Prostate gland (tissue), 2 donors: ENCODE data around the gene ADAD2.

Experiments
- POLR2A ChIP-seq: fragments of 450-650 bp; IDR thresholded peaks from one replicate; pipeline ENCODE4 v1.6.1; 2016; ENCODE audit warnings: antibody characterized with exemption, mild to moderate bottlenecking
- POLR2AphosphoS5 ChIP-seq: sonication (generic); formaldehyde crosslinking; IDR thresholded peaks from one replicate; pipeline ENCODE4 v1.6.1; 2017; ENCODE audit warnings: antibody characterized with exemption
- TF ChIP-seq, protein P1 (sequence below), 4 experiments: fragments of 200-600 bp in 2 of 4; fragments of 450-650 bp in 2 of 4; sonication (generic) in 2 of 4; IDR thresholded peaks; 1 replicate in 3 of 4; 2 replicates in 1 of 4; pipeline ENCODE4 v1.5.1; 2016 to 2019; ENCODE audit warnings: antibody characterized with exemption in 4 of 4, mild to moderate bottlenecking in 2 of 4, moderate library complexity in 2 of 4

DNA sequence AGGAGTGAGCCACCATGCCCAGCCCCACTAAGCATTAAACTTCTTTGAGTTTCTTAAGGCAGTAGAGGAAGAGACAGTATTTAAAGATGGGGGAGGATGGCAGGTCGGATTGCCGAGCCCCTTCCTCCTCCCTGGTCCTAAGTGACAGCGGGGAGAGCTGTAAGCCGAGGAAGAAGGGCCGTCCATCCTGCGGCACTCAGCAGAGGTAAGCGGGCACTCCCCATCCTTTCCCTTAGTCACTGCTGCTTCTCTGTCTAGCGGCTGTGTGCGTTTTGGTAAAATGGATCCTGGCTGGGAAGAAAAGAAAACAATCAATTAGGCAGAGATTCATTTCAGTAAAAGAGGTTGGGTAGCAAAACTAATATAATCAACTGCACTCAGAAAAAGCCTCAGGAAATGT is 31.9 kb upstream of the ADAD2 start:
- TF ChIP-seq, protein P1, sequence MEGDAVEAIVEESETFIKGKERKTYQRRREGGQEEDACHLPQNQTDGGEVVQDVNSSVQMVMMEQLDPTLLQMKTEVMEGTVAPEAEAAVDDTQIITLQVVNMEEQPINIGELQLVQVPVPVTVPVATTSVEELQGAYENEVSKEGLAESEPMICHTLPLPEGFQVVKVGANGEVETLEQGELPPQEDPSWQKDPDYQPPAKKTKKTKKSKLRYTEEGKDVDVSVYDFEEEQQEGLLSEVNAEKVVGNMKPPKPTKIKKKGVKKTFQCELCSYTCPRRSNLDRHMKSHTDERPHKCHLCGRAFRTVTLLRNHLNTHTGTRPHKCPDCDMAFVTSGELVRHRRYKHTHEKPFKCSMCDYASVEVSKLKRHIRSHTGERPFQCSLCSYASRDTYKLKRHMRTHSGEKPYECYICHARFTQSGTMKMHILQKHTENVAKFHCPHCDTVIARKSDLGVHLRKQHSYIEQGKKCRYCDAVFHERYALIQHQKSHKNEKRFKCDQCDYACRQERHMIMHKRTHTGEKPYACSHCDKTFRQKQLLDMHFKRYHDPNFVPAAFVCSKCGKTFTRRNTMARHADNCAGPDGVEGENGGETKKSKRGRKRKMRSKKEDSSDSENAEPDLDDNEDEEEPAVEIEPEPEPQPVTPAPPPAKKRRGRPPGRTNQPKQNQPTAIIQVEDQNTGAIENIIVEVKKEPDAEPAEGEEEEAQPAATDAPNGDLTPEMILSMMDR (IDR thresholded peaks at IDR 0.05): no peak
- TF ChIP-seq POLR2AphosphoS5 (no peak), POLR2A (no peak)
